PC-3 (cell line): Measurements from ENCODE around the gene SHROOM2. TPM values are rescaled to one million over a fixed set of nuclear protein-coding genes. Genes with fewer than 3 reads are reported as not detected.

Experiments
- ATAC-seq: fragments of 200-7000 bp; cut with Tn5 transposase; 2 replicates; pipeline ENCODE4 v1.9.1; 2020; ENCODE audit warnings: mild to moderate bottlenecking, moderate library complexity
- BruUV-seq: library from RNA; stranded (reverse); fragments of 400-500 nt; replicated peaks from 2 replicates; lab custom pipeline; 2021; lab: Mats Ljungman, UMichigan
- CTCF ChIA-PET: fragments of 300-600 bp; sonication (Branson Sonifier 250); formaldehyde crosslinking; loops from one replicate; lab custom pipeline; 2022; ENCODE audit warnings: antibody characterized with exemption; lab: Charles Lee
- POLR2A ChIA-PET: fragments of 300-600 bp; sonication (Branson Sonifier 250); formaldehyde crosslinking; loops from one replicate; lab custom pipeline; 2022; ENCODE audit warnings: antibody characterized with exemption; ENCODE audit not compliant: unreplicated experiment; lab: Charles Lee
- DNase-seq: peaks from one replicate; pipeline ENCODE4 v3.0.0-alpha.2; 2015
- H2AFZ ChIP-seq: fragments of 300-600 bp; sonication (generic); 2 replicates; pipeline ENCODE4 v1.6.0; 2016; ENCODE audit warnings: antibody characterized with exemption, low read length
- H3F3A ChIP-seq: fragments of 300-600 bp; sonication (generic); one replicate; pipeline ENCODE4 v1.6.0; 2017; ENCODE audit warnings: antibody characterized with exemption, low read length, control low read depth, mild to moderate bottlenecking; ENCODE audit not compliant: unreplicated experiment
- H3K27ac ChIP-seq: fragments of 300-600 bp; sonication (generic); 2 replicates; pipeline ENCODE4 v1.5.1; 2016; ENCODE audit warnings: mild to moderate bottlenecking, low read length
- H3K27me3 ChIP-seq: fragments of 300-600 bp; sonication (generic); 2 replicates; pipeline ENCODE4 v1.6.1; 2016; ENCODE audit warnings: low read length, mixed read lengths
- H3K36me3 ChIP-seq: fragments of 300-600 bp; sonication (generic); 2 replicates; pipeline ENCODE4 v1.6.1; 2016; ENCODE audit warnings: low read depth, mixed run types, low read length, mixed read lengths
- H3K4me1 ChIP-seq: fragments of 300-600 bp; sonication (generic); 2 replicates; pipeline ENCODE4 v1.5.1; 2016; ENCODE audit warnings: low read length; ENCODE audit not compliant: insufficient read depth
- H3K4me2 ChIP-seq: fragments of 300-600 bp; sonication (generic); 2 replicates; pipeline ENCODE4 v1.6.0; 2016; ENCODE audit warnings: low read length
- H3K4me3 ChIP-seq: fragments of 300-600 bp; sonication (generic); 2 replicates; pipeline ENCODE4 v1.5.1; 2016; ENCODE audit warnings: mild to moderate bottlenecking, low read length, mixed read lengths
- H3K79me2 ChIP-seq: fragments of 300-600 bp; sonication (generic); 2 replicates; pipeline ENCODE4 v1.6.1; 2017; ENCODE audit warnings: low read length, mixed read lengths
- H3K9ac ChIP-seq: fragments of 300-600 bp; sonication (generic); 2 replicates; pipeline ENCODE4 v1.6.0; 2016; ENCODE audit warnings: mild to moderate bottlenecking, low read length
- H3K9me2 ChIP-seq: fragments of 300-600 bp; sonication (generic); replicated peaks from 2 replicates; pipeline ENCODE4 v1.6.1; 2016; ENCODE audit warnings: mixed run types, low read length, mixed read lengths
- H3K9me3 ChIP-seq: fragments of 300-600 bp; sonication (generic); 2 replicates; pipeline ENCODE4 v1.6.1; 2016; ENCODE audit warnings: low read length, mixed read lengths
- H4K20me1 ChIP-seq: fragments of 300-600 bp; sonication (generic); 2 replicates; pipeline ENCODE4 v1.6.1; 2016; ENCODE audit warnings: low read length, mixed read lengths
- EZH2 ChIP-seq: fragments of 300-600 bp; sonication (generic); IDR thresholded peaks from one replicate; pipeline ENCODE4 v1.6.1; 2017; ENCODE audit warnings: antibody characterized with exemption, mild to moderate bottlenecking, low read length; ENCODE audit not compliant: unreplicated experiment
- EZH2phosphoT487 ChIP-seq: fragments of 300-600 bp; sonication (generic); IDR thresholded peaks from 2 replicates; pipeline ENCODE4 v1.6.1; 2018; ENCODE audit warnings: mild to moderate bottlenecking, antibody characterized with exemption, low read length, borderline replicate concordance
- intact Hi-C: fragments of 100-400 bp; cut with micrococcal nuclease; formaldehyde crosslinking; loops from 2 replicates; pipeline ENCODE4 v1.9.0; 2023
- total RNA-seq: library from RNA; depleted of rRNA; stranded (reverse); fragments of >200 nt; gene quantifications from 2 replicates; pipeline ENCODE4 v1.2.3, GENCODE V29; 2014
- TF ChIP-seq, protein P1 (sequence below): fragments of 300-600 bp; sonication (generic); conservative IDR thresholded peaks from 2 replicates; pipeline ENCODE4 v1.5.1; 2017; ENCODE audit warnings: antibody characterized with exemption, low read depth, mild to moderate bottlenecking, low read length

The SHROOM2 gene
- total RNA-seq, 1 experiment from 2014 or later: 6.5 TPM

DNA sequence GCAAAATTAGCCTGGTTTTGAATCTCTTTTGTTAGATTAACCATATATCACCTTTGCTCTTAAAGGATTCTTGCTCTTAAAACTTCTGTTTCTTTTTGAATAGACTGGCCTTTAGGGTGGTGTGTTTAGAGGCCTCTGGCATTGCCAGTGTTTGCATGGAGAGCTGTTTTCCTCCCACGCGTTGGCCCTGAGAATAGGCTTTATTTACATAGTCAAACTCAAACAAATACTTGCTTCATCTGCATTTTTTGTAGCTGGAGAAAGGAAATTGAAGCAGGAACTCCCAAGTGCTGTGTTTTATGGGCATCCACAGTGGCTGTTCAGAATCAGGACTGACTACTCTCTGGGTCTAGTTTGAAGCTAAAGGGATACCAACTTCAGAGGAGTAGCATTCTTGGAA is 2.7 kb downstream of the SHROOM2 start:
- H4K20me1 ChIP-seq: no peaks in the 10 kb centered on the region
- no peak overlapping the region for H2AFZ ChIP-seq
- BruUV-seq: no TSS peak
- H3F3A ChIP-seq: no peaks in the 10 kb centered on the region
- H3K79me2 ChIP-seq: peaks cover 42% of the 10 kb centered on the region
- H3K9me3 ChIP-seq: no peaks in the 10 kb centered on the region
- POLR2A ChIA-PET: no interaction called here
- no peaks in the 10 kb centered on the region for H3K36me3 ChIP-seq
- no peak overlapping the region for H3K9ac ChIP-seq
- ATAC-seq (peak; percentile 71), DNase-seq (peak; percentile 81)
- no peaks in the 10 kb centered on the region for H3K9me2 ChIP-seq
- peaks cover 28% of the 10 kb centered on the region for H3K4me1 ChIP-seq
- peak overlapping the region; percentile 87 for H3K4me2 ChIP-seq
- H3K27me3 ChIP-seq: no peaks in the 10 kb centered on the region
- peak overlapping the region; percentile 20 for H3K27ac ChIP-seq
- no peak overlapping the region for H3K4me3 ChIP-seq
- intact Hi-C loops: loop anchor here (5.0 to 10.0 kb wide), 2 partner anchors 56 to 83 kb away; no protein-coding TSS in a partner anchor
- CTCF ChIA-PET: no interaction called here
- TF ChIP-seq, protein P1, sequence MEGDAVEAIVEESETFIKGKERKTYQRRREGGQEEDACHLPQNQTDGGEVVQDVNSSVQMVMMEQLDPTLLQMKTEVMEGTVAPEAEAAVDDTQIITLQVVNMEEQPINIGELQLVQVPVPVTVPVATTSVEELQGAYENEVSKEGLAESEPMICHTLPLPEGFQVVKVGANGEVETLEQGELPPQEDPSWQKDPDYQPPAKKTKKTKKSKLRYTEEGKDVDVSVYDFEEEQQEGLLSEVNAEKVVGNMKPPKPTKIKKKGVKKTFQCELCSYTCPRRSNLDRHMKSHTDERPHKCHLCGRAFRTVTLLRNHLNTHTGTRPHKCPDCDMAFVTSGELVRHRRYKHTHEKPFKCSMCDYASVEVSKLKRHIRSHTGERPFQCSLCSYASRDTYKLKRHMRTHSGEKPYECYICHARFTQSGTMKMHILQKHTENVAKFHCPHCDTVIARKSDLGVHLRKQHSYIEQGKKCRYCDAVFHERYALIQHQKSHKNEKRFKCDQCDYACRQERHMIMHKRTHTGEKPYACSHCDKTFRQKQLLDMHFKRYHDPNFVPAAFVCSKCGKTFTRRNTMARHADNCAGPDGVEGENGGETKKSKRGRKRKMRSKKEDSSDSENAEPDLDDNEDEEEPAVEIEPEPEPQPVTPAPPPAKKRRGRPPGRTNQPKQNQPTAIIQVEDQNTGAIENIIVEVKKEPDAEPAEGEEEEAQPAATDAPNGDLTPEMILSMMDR: no peak
- TF ChIP-seq EZH2 (no peak), EZH2phosphoT487 (no peak)

DNA sequence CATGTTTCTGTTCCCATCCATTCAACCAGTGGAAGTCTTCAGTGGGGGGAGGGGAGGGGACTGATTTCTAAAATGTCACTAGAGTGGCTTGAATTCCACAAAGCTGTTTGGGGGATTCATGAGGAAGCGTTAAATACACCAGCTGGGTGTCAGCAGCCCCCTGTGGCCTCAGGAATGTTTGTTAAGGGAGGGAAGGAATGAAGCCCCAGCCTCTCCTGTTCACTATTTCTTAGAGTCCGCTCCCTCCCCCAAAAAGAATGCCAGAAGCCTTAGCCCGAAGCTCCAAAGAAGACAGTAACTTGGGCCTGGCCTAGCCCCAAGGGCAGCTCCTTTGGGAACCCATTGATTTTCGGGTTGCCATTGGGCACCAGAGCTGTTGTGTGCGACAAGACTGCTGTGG is 3.3 kb downstream of the SHROOM2 start:
- no peaks in the 10 kb centered on the region for H3K36me3 ChIP-seq
- ATAC-seq: no peak
- intact Hi-C loops: loop anchor here (5.0 to 10.0 kb wide), 2 partner anchors 55 to 83 kb away; no protein-coding TSS in a partner anchor
- no peaks in the 10 kb centered on the region for H3K9me3 ChIP-seq
- no peaks in the 10 kb centered on the region for H3K27me3 ChIP-seq
- CTCF ChIA-PET: no interaction called here
- H3K9ac ChIP-seq: no peak overlapping the region
- no TSS peak for BruUV-seq
- peak overlapping the region; percentile 87; the same call in 1 of the 2 replicates for H3K4me2 ChIP-seq
- TF ChIP-seq EZH2: no peak
- TF ChIP-seq, protein P1: no peak
- no peak for TF ChIP-seq EZH2phosphoT487
- no peaks in the 10 kb centered on the region for H3F3A ChIP-seq
- no peak for DNase-seq
- POLR2A ChIA-PET: no interaction called here
- peaks cover 28% of the 10 kb centered on the region for H3K4me1 ChIP-seq
- H3K9me2 ChIP-seq: no peaks in the 10 kb centered on the region
- H3K79me2 ChIP-seq: peaks cover 42% of the 10 kb centered on the region
- H3K4me3 ChIP-seq: no peak overlapping the region
- peak overlapping the region; percentile 20; the same call in 1 of the 2 replicates for H3K27ac ChIP-seq
- no peak overlapping the region for H2AFZ ChIP-seq
- H4K20me1 ChIP-seq: no peaks in the 10 kb centered on the region

DNA sequence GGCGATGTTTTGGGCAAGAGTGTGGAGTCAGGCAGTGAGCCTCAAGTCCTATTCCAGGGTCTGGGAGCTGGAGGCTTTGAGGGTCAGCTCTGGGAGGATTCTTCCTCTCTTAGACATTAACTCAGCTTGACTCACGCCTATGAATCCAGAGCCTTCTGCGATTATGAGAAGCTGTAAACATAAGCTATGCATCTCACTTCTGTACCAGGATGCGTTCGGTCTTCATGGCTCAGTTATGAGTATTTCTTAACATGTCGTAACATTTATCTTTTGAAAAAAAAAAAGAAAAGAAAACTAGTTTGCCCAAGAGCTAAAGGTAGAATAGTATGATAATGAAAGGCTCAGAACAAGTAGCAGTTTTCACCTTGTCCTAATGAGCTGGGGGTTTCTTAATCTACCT is 4.6 kb downstream of the SHROOM2 start:
- Histone ChIP-seq H3K4me2 (no peak overlapping the region), H4K20me1 (no peaks in the 10 kb centered on the region), H3K36me3 (no peaks in the 10 kb centered on the region), H3K27me3 (no peaks in the 10 kb centered on the region), H3K4me1 (peaks cover 24% of the 10 kb centered on the region), H3F3A (no peaks in the 10 kb centered on the region), H3K79me2 (peaks cover 42% of the 10 kb centered on the region), H3K9me2 (no peaks in the 10 kb centered on the region), H3K9ac (no peak overlapping the region), H3K4me3 (no peak overlapping the region), H2AFZ (no peak overlapping the region), H3K27ac (no peak overlapping the region), H3K9me3 (no peaks in the 10 kb centered on the region)
- no TSS peak for BruUV-seq
- TF ChIP-seq, protein P1: no peak
- no peak for TF ChIP-seq EZH2
- TF ChIP-seq EZH2phosphoT487: no peak
- no peak for DNase-seq
- no peak for ATAC-seq
- CTCF ChIA-PET: no interaction called here
- intact Hi-C loops: no loop called here
- POLR2A ChIA-PET: no interaction called here
